ENCODE results near the gene ZNF691. TPM values are rescaled to one million over a fixed set of nuclear protein-coding genes. Genes with fewer than 3 reads are reported as not detected.

The ZNF691 gene
- polyA plus RNA-seq, 12 donors: 8.5 to 16.3 (median 10.5) TPM; not detected in 1

Other genes starting within 250 kb of the ZNF691 start
- gene PPIH, start 188.2 kb upstream of the ZNF691 start, polyA plus RNA-seq (ENCODE audit: insufficient read length in 12 of 12): 10 to 100 TPM in 11 of 12 donors, not detected in 1; 22.9 to 49.3 (median 38.7) TPM
- 1,000 to 10,000 TPM in 4 of 12 donors, 100 to 1,000 TPM in 8; 675 to 1,051 (median 970) TPM for gene YBX1, start 164.2 kb upstream of the ZNF691 start, polyA plus RNA-seq (ENCODE audit: insufficient read length in 12 of 12)
- 1 to 10 TPM in 4 of 12 donors, under 1 TPM in 6, not detected in 2; 0.27 to 2.2 (median 0.72) TPM for gene CLDN19, start 106.4 kb upstream of the ZNF691 start, polyA plus RNA-seq (ENCODE audit: insufficient read length in 12 of 12)
- gene P3H1, start 79.6 kb upstream of the ZNF691 start, polyA plus RNA-seq (ENCODE audit: insufficient read length in 12 of 12): 100 to 1,000 TPM in 1 of 12 donors, 10 to 100 TPM in 10, not detected in 1; 48.7 to 102 (median 58.2) TPM
- gene C1orf50, start 79.4 kb upstream of the ZNF691 start, polyA plus RNA-seq (ENCODE audit: insufficient read length in 12 of 12): 10 to 100 TPM in 9 of 12 donors, 1 to 10 TPM in 2, not detected in 1; 7.6 to 20.0 (median 12.2) TPM
- gene TMEM269, start 61.6 kb upstream of the ZNF691 start, polyA plus RNA-seq (ENCODE audit: insufficient read length in 12 of 12): 1 to 10 TPM in 4 of 12 donors, under 1 TPM in 6, not detected in 2; 0.41 to 1.2 (median 0.79) TPM
- gene ERMAP, start 29.5 kb upstream of the ZNF691 start, polyA plus RNA-seq (ENCODE audit: insufficient read length in 12 of 12): 10 to 100 TPM in 5 of 12 donors, 1 to 10 TPM in 6, not detected in 1; 7.9 to 26.6 (median 9.2) TPM
- gene SVBP, start 29.2 kb upstream of the ZNF691 start, polyA plus RNA-seq (ENCODE audit: insufficient read length in 12 of 12): 10 to 100 TPM in 11 of 12 donors, not detected in 1; 39.5 to 66.3 (median 48.9) TPM
- 10 to 100 TPM in 11 of 12 donors, not detected in 1; 16.5 to 99.0 (median 23.9) TPM for gene SLC2A1, start 112.3 kb downstream of the ZNF691 start, polyA plus RNA-seq (ENCODE audit: insufficient read length in 12 of 12)